ENCODE measurements around the gene TMPRSS13.

TMPRSS13 gene

DNA sequence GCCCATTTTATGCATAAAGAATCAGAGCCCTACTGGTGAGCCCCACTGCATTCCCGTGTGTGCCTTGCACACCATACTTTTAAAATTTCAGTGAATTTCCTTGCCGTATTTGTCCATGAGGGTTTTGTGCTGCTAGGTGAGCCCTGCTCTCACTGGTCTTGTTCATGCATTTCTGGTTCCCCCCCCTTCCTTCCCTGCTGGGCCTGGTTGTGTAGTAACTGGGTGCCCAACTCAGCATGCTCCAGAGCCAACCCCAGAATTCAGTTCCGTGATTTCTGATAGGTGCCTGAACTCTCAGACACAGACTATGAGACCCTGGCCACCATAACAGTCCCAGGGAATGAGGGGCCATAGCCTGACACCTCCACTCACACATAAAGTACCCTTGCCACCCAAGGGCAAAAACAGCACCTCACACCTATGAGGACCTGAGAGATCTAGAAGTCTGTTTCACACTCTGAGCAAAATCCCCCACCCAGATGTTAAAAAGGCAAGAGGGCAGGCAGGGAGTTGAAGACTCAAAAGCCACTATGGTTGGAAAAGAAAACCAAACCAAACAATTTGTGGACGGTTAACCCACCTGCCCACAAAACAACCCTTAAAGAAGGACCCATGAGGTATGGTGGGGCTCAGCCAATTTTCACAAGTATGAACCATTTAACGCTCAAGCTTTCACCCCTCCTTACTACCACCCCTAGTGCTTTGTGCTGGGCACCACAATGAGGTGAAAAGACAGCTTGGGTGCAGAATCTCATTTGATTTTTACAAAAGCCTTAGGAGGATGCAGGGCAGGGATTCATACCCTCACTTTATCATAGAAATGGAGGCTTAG lies 40.2 kb upstream of the TMPRSS13 start:
- Histone ChIP-seq H3K23ac (ENCODE audit: low read length) (no peak overlapping the region), H3K4me1 (ENCODE audit: control insufficient read depth, low read depth, low read length) (no peaks in the 10 kb centered on the region), H3K4me2 (ENCODE audit: low read length) (no peak overlapping the region), H2BK15ac (replicated peaks; ENCODE audit: low read depth) (no peak overlapping the region), H3K18ac (ENCODE audit: low read length) (no peak overlapping the region), H3K4ac (ENCODE audit: low read depth, low read length) (no peak overlapping the region), H3K36me3 (ENCODE audit: control insufficient read depth, insufficient read depth, low read length) (no peaks in the 10 kb centered on the region), H2AK5ac (ENCODE audit: low read length) (no peak overlapping the region), H3K79me2 (ENCODE audit: control insufficient read depth, insufficient read depth, low read length) (no peaks in the 10 kb centered on the region), H4K8ac (ENCODE audit: low read depth, low read length) (no peak overlapping the region), H3K27me3 (ENCODE audit: insufficient read depth, low read length, poor library complexity) (no peaks in the 10 kb centered on the region), H3K79me1 (ENCODE audit: low read length) (no peaks in the 10 kb centered on the region), H3K27ac (ENCODE audit: low read depth, low read length) (no peak overlapping the region), H2BK5ac (ENCODE audit: low read length) (no peak overlapping the region), H2BK120ac (ENCODE audit: low read depth, low read length) (no peak overlapping the region), H3K9ac (ENCODE audit: low read length) (no peak overlapping the region), H4K5ac (ENCODE audit: low read length) (no peak overlapping the region), H3K56ac (ENCODE audit: low read length) (no peak overlapping the region), H3K4me3 (ENCODE audit: low read length) (no peak overlapping the region)
- DNase-seq = no peak
- WGBS (ENCODE audit: extremely low coverage, insufficient coverage, low lambda C conversion rate) = no CpG with 5 or more reads among the region's 5 CpGs

DNA sequence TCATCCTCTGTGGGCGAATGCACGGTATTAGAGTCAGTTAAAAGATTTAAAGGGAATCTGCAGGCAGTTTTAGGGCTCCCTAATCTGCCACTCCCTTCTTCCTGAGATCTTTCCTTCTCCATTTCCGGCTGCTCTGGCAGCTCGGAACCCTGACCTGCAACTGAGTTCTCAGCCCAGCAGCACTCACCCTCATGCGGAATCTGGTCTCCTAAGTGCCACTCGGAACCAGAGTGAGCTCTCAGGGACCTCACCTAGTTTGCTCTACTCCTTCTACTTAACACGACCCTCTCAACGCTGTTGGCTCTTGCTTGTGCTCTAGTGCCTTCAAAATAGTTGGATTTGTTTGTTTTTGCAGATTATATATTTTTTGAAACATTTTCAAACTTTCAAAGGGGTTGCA lies 37.7 kb upstream of the TMPRSS13 start:
- no peak overlapping the region for H3K4ac ChIP-seq (ENCODE audit: low read depth, low read length)
- no peak overlapping the region for H4K5ac ChIP-seq (ENCODE audit: low read length)
- no peaks in the 10 kb centered on the region for H3K79me2 ChIP-seq (ENCODE audit: control insufficient read depth, insufficient read depth, low read length)
- no peak overlapping the region for H4K8ac ChIP-seq (ENCODE audit: low read depth, low read length)
- no peak overlapping the region for H3K4me3 ChIP-seq (ENCODE audit: low read length)
- H2BK5ac ChIP-seq (ENCODE audit: low read length) = no peak overlapping the region
- no peak overlapping the region for H3K18ac ChIP-seq (ENCODE audit: low read length)
- H3K27me3 ChIP-seq (ENCODE audit: insufficient read depth, low read length, poor library complexity) = no peaks in the 10 kb centered on the region
- no CpG with 5 or more reads among the region's 8 CpGs for WGBS (ENCODE audit: extremely low coverage, insufficient coverage, low lambda C conversion rate)
- no peak overlapping the region for H2BK120ac ChIP-seq (ENCODE audit: low read depth, low read length)
- no peak overlapping the region for H2AK5ac ChIP-seq (ENCODE audit: low read length)
- DNase-seq = no peak
- H3K23ac ChIP-seq (ENCODE audit: low read length) = no peak overlapping the region
- H3K4me2 ChIP-seq (ENCODE audit: low read length) = no peak overlapping the region
- no peak overlapping the region for H3K56ac ChIP-seq (ENCODE audit: low read length)
- no peaks in the 10 kb centered on the region for H3K4me1 ChIP-seq (ENCODE audit: control insufficient read depth, low read depth, low read length)
- no peak overlapping the region for H2BK15ac ChIP-seq (replicated peaks; ENCODE audit: low read depth)
- no peak overlapping the region for H3K9ac ChIP-seq (ENCODE audit: low read length)
- H3K36me3 ChIP-seq (ENCODE audit: control insufficient read depth, insufficient read depth, low read length) = no peaks in the 10 kb centered on the region
- no peak overlapping the region for H3K27ac ChIP-seq (ENCODE audit: low read depth, low read length)
- no peaks in the 10 kb centered on the region for H3K79me1 ChIP-seq (ENCODE audit: low read length)

DNA sequence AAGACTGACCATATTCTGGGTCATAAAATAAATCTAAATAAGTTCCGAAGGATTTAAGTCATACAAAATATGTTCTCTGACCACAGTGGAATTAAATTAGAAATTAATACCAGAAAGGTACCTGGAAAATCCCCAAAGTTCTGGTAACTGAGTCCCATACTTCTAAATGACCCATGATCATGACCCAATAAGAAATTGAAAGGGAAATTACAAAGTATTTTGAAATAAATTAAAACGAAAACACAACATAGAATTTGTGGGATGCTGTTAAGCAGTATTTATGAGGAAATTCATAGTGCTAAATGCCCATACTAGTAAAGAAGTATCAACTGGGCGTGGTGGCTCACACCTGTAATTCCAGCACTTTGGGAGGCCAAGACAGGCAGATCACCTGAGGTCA lies 33.6 kb upstream of the TMPRSS13 start:
- Histone ChIP-seq H3K18ac (ENCODE audit: low read length) (no peak overlapping the region), H2AK5ac (ENCODE audit: low read length) (no peak overlapping the region), H3K9ac (ENCODE audit: low read length) (no peak overlapping the region), H2BK5ac (ENCODE audit: low read length) (no peak overlapping the region), H3K79me2 (ENCODE audit: control insufficient read depth, insufficient read depth, low read length) (no peaks in the 10 kb centered on the region), H3K27ac (ENCODE audit: low read depth, low read length) (no peak overlapping the region), H4K8ac (ENCODE audit: low read depth, low read length) (no peak overlapping the region), H2BK120ac (ENCODE audit: low read depth, low read length) (no peak overlapping the region), H3K4me2 (ENCODE audit: low read length) (no peak overlapping the region), H3K4me3 (ENCODE audit: low read length) (no peak overlapping the region), H3K27me3 (ENCODE audit: insufficient read depth, low read length, poor library complexity) (no peaks in the 10 kb centered on the region), H3K23ac (ENCODE audit: low read length) (no peak overlapping the region), H4K5ac (ENCODE audit: low read length) (no peak overlapping the region), H2BK15ac (replicated peaks; ENCODE audit: low read depth) (no peak overlapping the region), H3K4ac (ENCODE audit: low read depth, low read length) (no peak overlapping the region), H3K36me3 (ENCODE audit: control insufficient read depth, insufficient read depth, low read length) (no peaks in the 10 kb centered on the region), H3K56ac (ENCODE audit: low read length) (no peak overlapping the region), H3K4me1 (ENCODE audit: control insufficient read depth, low read depth, low read length) (no peaks in the 10 kb centered on the region), H3K79me1 (ENCODE audit: low read length) (no peaks in the 10 kb centered on the region)
- no peak for DNase-seq
- WGBS (ENCODE audit: extremely low coverage, insufficient coverage, low lambda C conversion rate) = no CpG with 5 or more reads among the region's 3 CpGs

DNA sequence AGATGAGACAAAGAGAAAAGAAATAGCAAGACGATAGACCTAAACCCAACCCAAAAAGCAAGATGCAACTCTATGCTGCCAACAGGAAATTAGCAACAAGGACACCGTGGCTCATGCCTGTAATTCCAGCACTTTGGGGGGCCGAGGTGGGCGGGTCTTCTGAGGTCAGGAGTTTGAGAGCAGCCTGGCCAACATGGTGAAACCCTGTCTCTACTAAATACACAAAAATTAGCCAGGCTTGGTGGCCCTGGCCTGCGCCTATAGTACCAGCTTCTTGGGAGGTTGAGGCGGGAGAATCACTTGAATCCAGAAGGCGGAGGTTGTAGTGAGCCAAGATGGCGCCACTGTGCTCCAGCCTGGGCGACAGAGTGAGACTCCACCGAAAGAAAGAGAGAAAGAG lies 32.7 kb upstream of the TMPRSS13 start:
- Histone ChIP-seq H3K27me3 (ENCODE audit: insufficient read depth, low read length, poor library complexity) (no peaks in the 10 kb centered on the region), H3K9ac (ENCODE audit: low read length) (no peak overlapping the region), H2BK15ac (replicated peaks; ENCODE audit: low read depth) (no peak overlapping the region), H4K8ac (ENCODE audit: low read depth, low read length) (no peak overlapping the region), H2BK120ac (ENCODE audit: low read depth, low read length) (no peak overlapping the region), H3K23ac (ENCODE audit: low read length) (no peak overlapping the region), H3K36me3 (ENCODE audit: control insufficient read depth, insufficient read depth, low read length) (no peaks in the 10 kb centered on the region), H3K27ac (ENCODE audit: low read depth, low read length) (no peak overlapping the region), H3K79me1 (ENCODE audit: low read length) (no peaks in the 10 kb centered on the region), H2BK5ac (ENCODE audit: low read length) (no peak overlapping the region), H2AK5ac (ENCODE audit: low read length) (no peak overlapping the region), H3K79me2 (ENCODE audit: control insufficient read depth, insufficient read depth, low read length) (no peaks in the 10 kb centered on the region), H3K4ac (ENCODE audit: low read depth, low read length) (no peak overlapping the region), H3K18ac (ENCODE audit: low read length) (no peak overlapping the region), H4K5ac (ENCODE audit: low read length) (no peak overlapping the region), H3K4me3 (ENCODE audit: low read length) (no peak overlapping the region), H3K4me1 (ENCODE audit: control insufficient read depth, low read depth, low read length) (no peaks in the 10 kb centered on the region), H3K56ac (ENCODE audit: low read length) (no peak overlapping the region), H3K4me2 (ENCODE audit: low read length) (no peak overlapping the region)
- DNase-seq = peak; percentile 40
- no CpG with 5 or more reads among the region's 10 CpGs for WGBS (ENCODE audit: extremely low coverage, insufficient coverage, low lambda C conversion rate)

DNA sequence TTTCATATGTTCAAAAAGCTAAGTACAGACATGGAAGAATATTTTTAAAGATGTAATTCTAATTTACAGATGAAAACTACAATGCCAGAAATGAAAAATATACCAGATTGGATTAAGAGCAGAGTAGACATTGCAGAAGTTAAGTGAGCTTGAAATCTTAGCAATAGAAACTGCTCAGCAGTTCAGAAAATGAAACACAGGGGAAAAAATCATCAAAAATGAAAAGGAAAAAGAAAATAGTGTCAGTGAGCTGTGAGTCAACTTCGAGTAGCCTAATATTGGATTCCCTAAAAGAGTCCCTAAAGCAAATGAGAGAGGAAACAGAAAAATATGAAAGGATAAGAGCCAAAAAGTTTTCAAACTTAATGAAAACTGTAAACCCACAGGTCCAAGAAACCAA lies 31.2 kb upstream of the TMPRSS13 start:
- Histone ChIP-seq H3K23ac (ENCODE audit: low read length) (no peak overlapping the region), H3K4me3 (ENCODE audit: low read length) (no peak overlapping the region), H2BK5ac (ENCODE audit: low read length) (no peak overlapping the region), H3K9ac (ENCODE audit: low read length) (no peak overlapping the region), H2BK15ac (replicated peaks; ENCODE audit: low read depth) (no peak overlapping the region), H4K5ac (ENCODE audit: low read length) (no peak overlapping the region), H3K27ac (ENCODE audit: low read depth, low read length) (no peak overlapping the region), H3K79me1 (ENCODE audit: low read length) (no peaks in the 10 kb centered on the region), H3K79me2 (ENCODE audit: control insufficient read depth, insufficient read depth, low read length) (no peaks in the 10 kb centered on the region), H3K4me1 (ENCODE audit: control insufficient read depth, low read depth, low read length) (no peaks in the 10 kb centered on the region), H3K4me2 (ENCODE audit: low read length) (no peak overlapping the region), H3K4ac (ENCODE audit: low read depth, low read length) (no peak overlapping the region), H2AK5ac (ENCODE audit: low read length) (no peak overlapping the region), H3K18ac (ENCODE audit: low read length) (no peak overlapping the region), H4K8ac (ENCODE audit: low read depth, low read length) (no peak overlapping the region), H3K56ac (ENCODE audit: low read length) (no peak overlapping the region), H2BK120ac (ENCODE audit: low read depth, low read length) (no peak overlapping the region), H3K36me3 (ENCODE audit: control insufficient read depth, insufficient read depth, low read length) (no peaks in the 10 kb centered on the region), H3K27me3 (ENCODE audit: insufficient read depth, low read length, poor library complexity) (no peaks in the 10 kb centered on the region)
- WGBS (ENCODE audit: extremely low coverage, insufficient coverage, low lambda C conversion rate) = no CpG with 5 or more reads among the region's 1 CpG
- no peak for DNase-seq
